Superior temporal gyrus (tissue), 1 donor: ENCODE measurements around the gene CENPP.

Experiments used
- DNase-seq: peaks from one replicate; pipeline ENCODE4 v3.0.0-alpha.2; 2016; ENCODE audit errors: extremely low spot score

CENPP gene

GRCh38 chr9:92313624-92314012, 12.1 kb upstream of the CENPP start:
- no peak for DNase-seq

DNA sequence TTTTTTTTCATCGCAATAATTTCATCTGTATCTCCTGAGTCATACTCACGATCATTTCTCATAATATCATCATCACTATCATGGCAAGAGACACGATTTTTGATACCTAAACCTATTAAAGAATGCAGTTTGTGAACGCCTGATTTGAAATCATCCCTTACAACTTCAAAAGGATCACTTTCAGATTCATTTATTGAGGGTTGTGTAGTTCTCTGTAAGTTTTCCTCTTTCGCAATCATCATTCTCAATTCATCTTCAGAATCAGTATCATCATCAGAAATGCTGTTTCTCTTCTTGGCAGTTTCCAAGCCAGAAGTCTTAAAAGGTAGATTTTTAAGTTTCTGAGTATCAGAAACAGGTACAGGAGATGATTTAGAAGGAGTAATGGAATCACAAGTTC, 10.3 kb upstream of the CENPP start:
- no peak for DNase-seq

GRCh38 chr9:92324431-92324830, 1.3 kb upstream of the CENPP start:
- DNase-seq: no peak

GRCh38 chr9:92324889-92325268, 874 bp upstream of the CENPP start:
- no peak for DNase-seq

- DNase-seq: no peak
Measured at GRCh38 chr9:92325991-92326500, 293 bp downstream of the CENPP start.

DNA sequence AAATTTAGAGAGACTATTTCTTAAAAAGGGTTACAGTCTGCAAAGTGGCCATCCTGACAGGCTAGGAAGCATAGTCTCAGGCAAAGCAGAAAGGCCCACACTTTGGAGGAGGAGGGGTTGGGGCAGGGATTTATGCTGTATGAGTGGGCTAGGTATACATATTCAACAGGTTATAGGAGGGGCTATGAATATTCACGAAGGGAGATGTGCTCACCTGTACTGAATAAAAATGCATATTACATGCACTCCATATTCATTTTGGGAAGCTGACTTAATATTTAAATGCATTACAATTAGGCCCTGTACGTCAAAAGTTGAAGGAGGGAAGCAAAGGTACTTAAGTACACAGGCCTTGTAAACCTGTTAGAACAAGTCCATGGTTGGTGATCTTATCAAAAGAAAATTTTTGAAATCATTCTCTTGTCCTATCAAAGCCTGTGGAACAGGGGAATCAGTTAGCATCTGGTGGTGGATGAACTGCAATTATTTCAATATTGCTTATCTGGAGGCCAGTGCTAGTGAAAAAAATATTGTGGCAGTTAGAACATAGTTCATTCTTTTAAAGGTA, 1.6 kb downstream of the CENPP start:
- DNase-seq: no peak

GRCh38 chr9:92328225-92328624, 2.5 kb downstream of the CENPP start:
- peak; percentile 15 for DNase-seq

DNA sequence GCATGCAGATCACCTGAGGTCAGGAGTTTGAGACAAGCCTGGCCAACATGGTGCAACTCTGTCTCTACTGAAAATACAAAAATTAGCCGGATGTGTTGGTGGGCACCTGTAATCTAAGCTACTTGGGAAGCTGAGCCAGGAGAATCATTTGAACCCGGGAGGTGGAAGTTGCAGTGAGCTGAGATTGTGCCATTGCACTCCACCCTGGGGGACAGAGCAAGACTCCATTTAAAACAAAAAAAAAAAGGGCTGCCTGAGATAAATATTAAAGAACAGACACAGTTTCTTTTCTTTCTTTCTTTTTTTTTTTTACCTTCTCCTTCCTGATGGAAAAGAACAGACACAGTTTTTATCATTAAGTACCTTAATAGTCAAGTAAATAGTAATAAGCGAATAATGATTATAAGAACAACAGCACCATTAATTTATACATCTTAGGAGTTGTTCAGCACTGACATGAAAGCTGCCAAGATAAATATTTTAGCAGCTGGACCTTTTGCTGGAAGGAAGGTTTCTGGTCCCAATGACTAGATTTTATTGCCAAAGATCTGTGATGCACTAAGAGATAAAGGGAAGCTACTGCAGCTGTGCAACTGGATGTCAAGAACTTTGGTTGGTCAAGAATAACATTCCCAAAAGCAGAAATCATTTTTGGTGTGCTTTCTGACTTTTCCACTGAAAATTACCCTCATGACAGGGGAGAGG, 7.0 kb downstream of the CENPP start:
- DNase-seq: no peak

- no peak for DNase-seq
Measured at GRCh38 chr9:92333282-92333634, 7.5 kb downstream of the CENPP start.

DNA sequence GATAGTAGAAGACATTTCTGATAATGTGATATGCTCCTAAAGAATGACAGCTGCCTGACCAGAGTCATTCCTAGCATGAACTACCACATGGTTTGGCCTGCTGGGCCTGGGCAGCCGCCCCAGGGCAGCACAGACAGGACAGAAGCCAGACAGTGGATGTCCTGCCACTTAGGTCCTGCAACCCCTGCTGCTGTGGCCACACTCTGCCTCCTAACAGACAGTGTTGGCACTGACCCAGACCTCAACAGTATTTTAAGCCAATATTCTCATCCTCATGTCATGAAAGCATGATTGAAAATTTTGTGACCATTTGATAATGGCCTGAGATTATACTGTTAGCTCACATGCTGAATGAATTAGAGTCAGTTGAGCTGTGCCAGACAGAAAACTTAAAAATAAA, 15.8 kb downstream of the CENPP start:
- no peak for DNase-seq

DNA sequence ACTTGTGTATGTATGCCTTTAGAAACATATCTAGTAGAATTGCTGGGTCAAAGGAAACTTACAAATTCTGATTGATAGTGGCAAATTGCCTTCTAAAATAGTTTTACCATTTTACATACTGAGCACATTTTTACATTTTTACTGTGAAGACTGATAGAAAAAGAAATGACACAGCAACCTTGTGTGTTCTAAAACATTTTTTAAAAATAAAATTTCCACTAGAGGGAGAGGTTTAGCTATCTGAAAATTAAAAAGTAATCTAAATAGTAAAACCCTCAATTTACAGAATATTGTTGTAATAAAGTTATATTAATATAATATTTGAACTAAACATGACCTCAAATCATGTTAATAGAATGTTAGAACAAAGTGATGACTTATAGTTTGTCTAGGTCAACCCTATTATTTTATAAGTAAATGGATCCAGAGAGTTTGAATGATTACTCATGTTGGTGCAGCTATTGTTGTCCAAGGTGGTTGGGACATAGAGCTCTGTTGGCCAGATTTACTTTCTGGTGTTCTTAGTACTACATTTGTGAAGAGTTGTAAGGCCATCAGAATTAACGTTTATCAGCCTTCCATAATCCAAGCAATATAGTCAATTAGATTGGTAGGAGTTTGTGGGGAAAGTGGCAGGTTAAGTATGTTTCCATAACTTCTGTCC, 17.2 kb downstream of the CENPP start:
- peak; percentile 30 for DNase-seq

- DNase-seq: no peak
Measured at GRCh38 chr9:92345582-92345981, 19.8 kb downstream of the CENPP start.

DNA sequence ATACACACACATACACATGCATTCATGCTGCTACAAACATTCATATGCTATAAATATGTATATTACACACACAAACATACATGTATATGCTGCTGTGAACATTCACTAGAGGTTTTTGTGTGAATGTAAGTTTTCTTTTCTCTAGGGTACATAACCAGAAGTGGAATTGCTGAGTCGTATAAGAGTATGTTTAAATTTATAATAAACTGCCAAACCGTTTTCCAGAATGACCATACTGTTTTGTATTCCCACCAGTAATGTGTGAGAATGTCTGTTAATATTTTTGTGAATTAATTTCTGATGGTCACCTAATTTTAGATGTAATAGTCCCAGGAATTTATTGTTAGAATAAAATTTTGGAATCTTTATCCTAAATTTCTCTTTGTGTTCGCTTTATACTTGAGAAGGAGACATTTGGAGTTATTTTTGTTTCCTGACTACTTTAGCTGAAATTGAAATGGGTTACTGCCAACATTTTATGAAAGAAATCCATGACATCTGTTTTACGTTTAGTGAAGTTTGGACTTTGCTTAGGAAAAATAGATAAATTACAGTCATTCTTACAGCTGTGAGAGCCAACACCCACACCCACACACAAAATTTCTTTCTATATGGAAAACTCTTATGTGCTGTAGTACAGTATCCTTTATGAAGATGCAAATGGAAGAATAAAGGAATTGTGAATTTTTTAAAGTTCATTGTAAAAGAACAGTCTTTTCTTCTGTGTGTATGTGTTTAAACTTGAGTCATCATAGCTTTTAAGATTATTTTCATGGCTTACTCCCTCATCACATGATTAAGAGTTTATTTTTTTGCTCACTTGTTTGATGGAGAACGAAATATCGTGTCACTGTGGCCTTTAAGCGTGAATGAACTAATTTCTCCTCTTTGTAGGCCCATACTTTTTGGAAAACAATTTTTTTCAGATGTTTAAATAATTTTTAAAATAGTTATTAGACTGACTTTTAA, 24.3 kb downstream of the CENPP start:
- DNase-seq: peak; percentile 46

GRCh38 chr9:92350740-92351133, 25.0 kb downstream of the CENPP start:
- no peak for DNase-seq

- DNase-seq: no peak
Measured at GRCh38 chr9:92353051-92353450, 27.3 kb downstream of the CENPP start.

- DNase-seq: no peak
Measured at GRCh38 chr9:92359394-92359995, 33.7 kb downstream of the CENPP start.

DNA sequence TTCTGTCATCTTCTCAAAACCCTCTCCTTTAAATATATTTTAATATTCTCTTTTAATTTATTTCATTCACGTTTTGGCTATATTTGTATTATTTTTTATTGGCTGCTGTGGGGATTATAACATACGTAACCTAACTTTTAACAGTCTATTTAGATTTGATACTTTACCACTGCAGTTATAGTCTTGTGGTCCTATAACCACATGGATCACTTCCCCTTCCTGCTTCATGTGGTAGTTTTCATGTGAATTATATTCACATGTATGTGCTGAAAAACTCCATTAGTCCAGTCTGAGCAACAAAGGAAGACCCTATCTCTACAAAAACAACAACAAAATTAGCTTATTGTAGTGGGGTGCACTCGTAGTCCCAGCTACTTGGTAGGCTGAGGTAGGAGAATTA, 34.3 kb downstream of the CENPP start:
- no peak for DNase-seq

DNA sequence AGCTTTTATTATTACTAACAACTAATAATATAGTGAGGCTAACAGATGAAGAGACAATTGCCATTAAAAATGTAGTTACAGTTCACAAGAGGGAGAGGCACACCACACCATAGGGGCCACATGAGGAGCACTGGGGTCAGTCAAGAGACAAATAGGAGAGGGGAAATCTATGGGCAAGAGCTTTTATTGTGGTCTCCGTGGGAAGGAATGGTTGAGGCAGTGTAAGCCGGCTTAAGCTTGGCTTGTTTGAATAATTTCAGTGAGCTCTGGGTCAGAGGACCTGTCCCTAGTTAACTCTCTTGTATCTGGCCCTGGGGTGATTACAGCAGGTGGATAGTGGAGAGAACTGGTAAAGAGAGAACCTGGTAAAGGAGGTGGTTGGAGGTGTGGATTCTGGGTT, 43.3 kb downstream of the CENPP start:
- DNase-seq: no peak

DNA sequence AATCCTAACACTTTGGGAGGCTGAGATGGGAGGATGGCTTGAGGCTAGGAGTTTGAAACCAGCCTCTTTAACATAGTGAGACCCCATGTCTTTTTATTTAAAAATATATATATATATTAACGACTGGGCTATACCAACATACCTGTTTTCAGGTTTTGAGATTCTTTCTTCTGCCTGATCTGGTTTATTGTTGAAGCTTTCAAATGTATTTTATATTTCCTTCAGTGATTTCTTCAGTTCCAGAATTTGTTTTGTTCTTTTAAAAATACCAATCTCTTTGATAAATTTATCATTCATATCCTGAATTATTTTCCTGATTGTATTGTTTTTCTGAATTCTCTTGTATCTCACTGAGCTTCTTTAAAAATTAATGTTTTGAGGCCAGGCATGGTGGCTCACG, 47.4 kb downstream of the CENPP start:
- no peak for DNase-seq

- DNase-seq: no peak
Measured at GRCh38 chr9:92377876-92378275, 52.1 kb downstream of the CENPP start.

GRCh38 chr9:92378865-92379560, 53.3 kb downstream of the CENPP start:
- no peak for DNase-seq
